RWPE1 (cell line): ENCODE measurements around the gene FLAD1.

Experiments
- CTCF ChIA-PET: fragments of 350-600 bp; sonication (Branson Sonifier 250); formaldehyde crosslinking; extraction: SDS; loops from one replicate; lab custom pipeline; 2021; lab: Yijun Ruan, JAX
- POLR2A ChIA-PET: fragments of 400-600 bp; formaldehyde crosslinking; extraction: SDS; loops from one replicate; lab custom pipeline; 2020; ENCODE audit warnings: antibody characterized with exemption; ENCODE audit not compliant: low non-redundant PET; lab: Yijun Ruan, JAX
- DNase-seq: peaks from one replicate; pipeline ENCODE4 v3.0.0; 2012; ENCODE audit warnings: low spot score
- H3K27ac ChIP-seq: fragments of 450-650 bp; 2 replicates; pipeline ENCODE4 v1.5.1; 2017
- TF ChIP-seq, protein P1 (sequence below): fragments of 450-650 bp; conservative IDR thresholded peaks from 2 replicates; pipeline ENCODE4 v1.5.1; 2017; ENCODE audit warnings: low read depth, mild to moderate bottlenecking

FLAD1 gene

DNA sequence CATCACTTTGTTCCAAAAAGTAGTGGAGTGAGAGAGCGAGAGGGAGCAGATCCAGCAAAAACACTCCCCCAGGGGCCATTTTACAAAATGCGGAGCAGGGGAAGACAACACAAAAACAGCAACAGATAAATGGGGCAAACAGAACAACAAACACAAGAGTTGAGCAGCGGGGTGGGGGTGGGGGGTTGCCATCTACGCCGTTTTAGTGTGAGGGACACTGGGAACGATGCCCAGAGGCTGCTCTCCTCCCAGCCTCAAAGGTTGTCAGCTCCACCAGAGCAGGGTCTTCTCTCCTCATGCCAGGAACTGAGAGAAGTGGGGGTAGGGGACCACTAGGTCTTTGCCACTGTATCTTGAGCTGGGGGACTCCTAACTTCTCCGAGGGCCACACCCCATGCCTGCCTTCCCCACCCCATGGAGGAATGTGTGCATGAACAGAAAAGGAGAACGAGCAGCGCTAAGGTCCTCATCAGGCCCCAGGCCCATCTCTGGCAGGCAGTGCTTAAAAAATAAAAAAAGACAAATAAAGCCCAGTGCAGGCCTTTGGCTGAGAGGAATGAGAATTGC, 26.0 kb upstream of the FLAD1 start:
- POLR2A ChIA-PET, result interaction anchor here (0.6 kb wide), 1 partner anchor 580 kb away, joined by 3 read pairs; no protein-coding TSS in a partner anchor
- CTCF ChIA-PET, result interaction anchor here (0.5 to 1.2 kb wide), 3 partner anchors 33 to 799 kb away, joined by 3 to 5 read pairs (median 4); partner anchors contain the start of gene MTX1
- no peak for DNase-seq
- peak overlapping the region; percentile 80 for H3K27ac ChIP-seq
- TF ChIP-seq, protein P1, sequence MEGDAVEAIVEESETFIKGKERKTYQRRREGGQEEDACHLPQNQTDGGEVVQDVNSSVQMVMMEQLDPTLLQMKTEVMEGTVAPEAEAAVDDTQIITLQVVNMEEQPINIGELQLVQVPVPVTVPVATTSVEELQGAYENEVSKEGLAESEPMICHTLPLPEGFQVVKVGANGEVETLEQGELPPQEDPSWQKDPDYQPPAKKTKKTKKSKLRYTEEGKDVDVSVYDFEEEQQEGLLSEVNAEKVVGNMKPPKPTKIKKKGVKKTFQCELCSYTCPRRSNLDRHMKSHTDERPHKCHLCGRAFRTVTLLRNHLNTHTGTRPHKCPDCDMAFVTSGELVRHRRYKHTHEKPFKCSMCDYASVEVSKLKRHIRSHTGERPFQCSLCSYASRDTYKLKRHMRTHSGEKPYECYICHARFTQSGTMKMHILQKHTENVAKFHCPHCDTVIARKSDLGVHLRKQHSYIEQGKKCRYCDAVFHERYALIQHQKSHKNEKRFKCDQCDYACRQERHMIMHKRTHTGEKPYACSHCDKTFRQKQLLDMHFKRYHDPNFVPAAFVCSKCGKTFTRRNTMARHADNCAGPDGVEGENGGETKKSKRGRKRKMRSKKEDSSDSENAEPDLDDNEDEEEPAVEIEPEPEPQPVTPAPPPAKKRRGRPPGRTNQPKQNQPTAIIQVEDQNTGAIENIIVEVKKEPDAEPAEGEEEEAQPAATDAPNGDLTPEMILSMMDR, result no peak

DNA sequence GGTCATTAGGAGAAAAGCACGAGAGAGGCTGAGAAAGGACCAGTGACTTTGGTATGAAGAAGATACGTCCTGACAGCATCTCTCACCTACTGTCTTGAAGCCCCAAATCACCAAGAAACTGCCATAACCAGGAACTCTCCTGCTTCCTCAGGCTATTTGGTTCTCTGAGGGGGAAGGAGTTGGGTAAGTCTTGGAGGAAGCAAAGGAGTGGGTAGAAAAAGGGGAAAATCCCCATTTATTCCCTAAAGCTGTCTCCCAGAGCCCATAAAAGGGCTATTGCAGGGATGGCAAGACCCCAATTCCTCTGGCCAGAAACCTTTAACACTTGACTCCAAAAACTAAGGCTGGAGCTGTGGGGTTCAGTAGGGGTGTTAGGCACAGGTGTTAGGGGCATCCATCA, 25.1 kb upstream of the FLAD1 start:
- H3K27ac ChIP-seq, result peak overlapping the region; percentile 57
- CTCF ChIA-PET, result no interaction called here
- no peak for DNase-seq
- POLR2A ChIA-PET, result interaction anchor here (0.5 kb wide), 1 partner anchor 16 kb away, joined by 3 read pairs; no protein-coding TSS in a partner anchor
- TF ChIP-seq, protein P1, result no peak

DNA sequence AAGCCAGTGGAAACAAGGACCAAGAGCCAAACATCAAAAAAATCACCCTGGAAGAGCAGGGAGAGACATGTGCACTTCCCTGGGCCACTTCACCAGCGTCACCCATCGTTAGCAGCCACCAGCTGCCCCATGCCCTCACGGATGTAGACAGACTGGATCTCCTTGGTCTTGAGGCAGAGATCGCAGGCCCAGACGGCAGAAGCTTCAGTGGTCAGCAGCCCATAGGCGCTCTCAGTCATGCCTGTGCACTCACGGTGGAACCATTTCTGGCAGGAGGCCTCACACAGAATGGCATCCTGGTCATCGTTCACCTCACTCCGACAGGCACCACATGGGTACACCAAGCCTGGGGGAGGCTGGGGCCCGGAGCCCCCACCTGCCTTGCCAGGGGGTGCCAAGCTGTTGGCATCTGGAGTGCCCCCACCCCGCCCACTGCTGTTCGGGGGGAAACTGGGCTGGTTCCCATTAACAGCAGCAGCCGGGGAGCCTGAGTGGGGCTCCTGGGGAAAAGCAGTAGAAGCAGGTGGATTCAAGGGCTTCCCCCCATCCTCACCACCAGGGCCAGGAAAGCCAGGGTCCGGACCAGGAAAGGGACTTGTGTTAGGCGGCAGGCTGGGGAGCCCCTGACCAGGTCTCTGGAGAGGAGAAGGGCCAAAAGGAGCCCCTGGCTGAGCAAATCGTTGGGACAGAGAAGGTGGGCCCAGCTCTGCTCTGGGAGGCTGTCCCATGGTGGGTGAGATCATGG, 24.3 kb upstream of the FLAD1 start:
- ChIA-PET CTCF (no interaction called here), POLR2A (interaction anchor here (0.5 kb wide), 1 partner anchor 15 kb away, joined by 3 read pairs; no protein-coding TSS in a partner anchor)
- DNase-seq, result no peak
- peak overlapping the region; percentile 57 for H3K27ac ChIP-seq
- TF ChIP-seq, protein P1, result no peak

- H3K27ac ChIP-seq, result peak overlapping the region; percentile 57
- TF ChIP-seq, protein P1, result no peak
- ChIA-PET CTCF (no interaction called here), POLR2A (no interaction called here)
- no peak for DNase-seq
Measured at GRCh38 chr1:154959426-154959780, 23.7 kb upstream of the FLAD1 start.

DNA sequence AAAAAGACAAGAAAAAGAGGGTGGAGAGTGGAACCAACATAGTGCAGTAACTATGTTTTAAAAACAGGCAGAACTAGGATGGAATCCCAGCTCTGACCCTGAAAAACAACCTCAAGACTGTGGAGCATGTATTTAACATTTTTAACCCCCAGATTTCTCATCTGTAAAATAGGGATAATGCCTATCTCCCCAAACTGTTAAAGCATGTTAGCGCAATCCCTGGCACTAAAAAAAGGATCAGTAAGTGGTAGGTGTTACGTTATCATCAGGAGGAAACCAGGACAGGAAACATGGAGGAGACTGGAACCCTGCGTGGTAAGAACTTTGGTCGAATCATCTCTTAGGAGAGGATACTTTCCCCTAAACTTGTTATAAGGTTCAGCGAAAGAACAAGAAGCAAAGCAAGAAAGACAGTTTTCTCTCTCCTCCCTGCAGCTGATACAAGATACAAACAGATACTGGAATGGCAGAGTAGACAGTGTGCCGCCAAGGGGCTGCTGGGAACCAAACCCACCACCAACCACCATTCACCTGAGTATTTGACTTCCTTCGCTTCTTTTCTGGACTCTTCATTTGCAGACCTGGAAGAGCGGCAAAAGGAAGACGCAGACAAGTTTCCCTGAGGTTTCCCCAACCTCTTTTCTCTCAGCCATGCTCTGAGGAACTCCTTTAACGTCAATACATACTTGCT, 22.6 kb upstream of the FLAD1 start:
- TF ChIP-seq, protein P1, result no peak
- ChIA-PET CTCF (interaction anchor here (0.7 to 2.0 kb wide), 5 partner anchors 17 to 357 kb away, joined by 3 to 8 read pairs (median 5); no protein-coding TSS in a partner anchor), POLR2A (interaction anchor here (0.6 to 2.4 kb wide), 2 partner anchors 11 to 36 kb away, joined by 3 to 24 read pairs; partner anchors contain the start of gene SHC1)
- H3K27ac ChIP-seq, result peak overlapping the region; percentile 100
- DNase-seq, result no peak
